Activated CD8-positive, alpha-beta memory T cell treated with anti-CD3 and anti-CD28 coated beads, Interleukin-2, amount 50 U/mL, for 4 hours (primary cell): ENCODE data around the gene CLPSL2.
"Not testable (repeated sequence)": the region's sequence is repeated elsewhere in the genome, so short reads cannot be mapped to it uniquely, and the experiment has no call there.

Source experiments
- DNase-seq: peaks from one replicate; pipeline ENCODE4 v3.0.0-alpha.2; 2020

The CLPSL2 gene, protein sequence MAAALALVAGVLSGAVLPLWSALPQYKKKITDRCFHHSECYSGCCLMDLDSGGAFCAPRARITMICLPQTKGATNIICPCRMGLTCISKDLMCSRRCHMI

GRCh38 chr6:35776364-35777215, at the start of gene CLPSL2:
Gene CLPSL2 (plus strand): TSS chr6:35776598. CDS start chr6:35776619, 21 bp downstream.
- no peak for DNase-seq

- DNase-seq, result no peak
Measured at GRCh38 chr6:35727231-35727934, 49.0 kb upstream of the CLPSL2 start.

- DNase-seq, result peak; percentile 82
Measured at GRCh38 chr6:35727935-35728682, 48.3 kb upstream of the CLPSL2 start.

DNA sequence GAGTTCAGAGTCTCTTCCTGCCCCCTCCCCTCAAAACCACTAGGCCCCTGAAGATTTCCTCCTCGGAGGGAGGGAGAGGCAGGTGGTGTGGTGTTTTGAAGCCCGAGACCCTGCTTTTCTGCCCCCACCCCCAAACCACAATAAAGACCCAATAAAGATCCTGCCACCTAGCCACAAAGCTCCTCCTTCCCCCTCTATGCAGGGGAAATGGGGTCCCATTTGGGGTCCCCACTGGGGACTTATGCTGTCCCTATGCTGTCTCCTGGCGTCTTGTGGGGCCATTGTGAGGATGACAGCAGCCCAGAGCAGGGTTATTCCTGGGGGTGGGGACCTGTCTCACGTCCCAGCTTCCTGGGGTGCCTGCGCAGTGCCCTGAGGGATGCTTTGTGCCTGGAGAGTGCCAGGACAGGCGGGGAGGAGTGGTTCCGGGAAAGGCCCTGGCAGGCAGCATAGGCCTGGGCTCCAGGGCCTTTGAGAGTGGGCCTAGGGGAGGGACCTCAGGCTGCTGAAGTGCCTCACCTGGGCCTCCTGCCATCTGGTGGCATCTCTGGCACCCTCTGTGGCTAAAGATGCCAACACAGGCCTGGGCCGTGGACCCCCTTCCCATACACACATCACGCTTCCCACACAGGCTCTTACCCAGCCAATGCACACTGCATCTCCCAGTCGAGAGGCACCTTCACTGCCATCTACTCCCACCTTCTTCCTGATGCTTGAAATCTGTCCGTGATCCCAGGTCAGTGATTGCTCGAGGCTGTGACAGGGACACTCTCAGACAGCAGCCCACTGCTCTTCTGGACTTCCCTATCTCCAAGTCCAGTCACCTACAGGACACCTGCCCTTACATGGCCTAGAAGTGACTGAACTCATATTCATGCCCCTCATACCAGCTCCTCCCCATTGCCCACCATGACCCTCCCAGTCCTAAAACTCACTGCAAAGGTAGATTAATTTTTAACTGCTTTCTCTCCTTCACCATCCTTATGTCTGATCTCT, 47.4 kb upstream of the CLPSL2 start:
- DNase-seq, result peak; percentile 40

- DNase-seq, result no peak
Measured at GRCh38 chr6:35729722-35730121, 46.7 kb upstream of the CLPSL2 start.

- no peak for DNase-seq
Measured at GRCh38 chr6:35730745-35731413, 45.5 kb upstream of the CLPSL2 start.

GRCh38 chr6:35731414-35731735, 45.0 kb upstream of the CLPSL2 start:
- peak; percentile 97 for DNase-seq

GRCh38 chr6:35731736-35732532, 44.5 kb upstream of the CLPSL2 start:
- DNase-seq, result peak; percentile 93

DNA sequence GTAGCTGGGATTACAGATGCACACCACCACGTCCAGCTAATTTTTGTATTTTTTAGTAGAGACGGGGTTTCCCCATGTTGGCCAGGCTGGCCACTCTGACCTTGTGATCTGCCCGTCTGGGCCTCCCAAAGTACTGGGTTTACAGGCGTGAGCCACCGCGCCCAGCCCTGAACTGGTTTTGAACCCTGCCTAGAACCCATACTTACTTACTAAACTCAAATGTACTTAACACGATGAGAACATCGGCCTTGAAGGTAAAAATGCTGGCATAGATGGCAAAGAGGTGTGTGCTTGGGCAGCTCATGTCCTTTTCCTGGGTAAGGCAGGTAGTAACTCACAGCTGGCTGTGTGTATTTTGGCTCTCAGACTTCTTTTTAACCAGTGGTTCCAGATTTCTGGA, 42.8 kb upstream of the CLPSL2 start:
- no peak for DNase-seq

GRCh38 chr6:35734319-35734718, 42.1 kb upstream of the CLPSL2 start:
- DNase-seq, result not testable (repeated sequence)

- DNase-seq, result no peak
Measured at GRCh38 chr6:35735452-35735851, 40.9 kb upstream of the CLPSL2 start.

- peak; percentile 87 for DNase-seq
Measured at GRCh38 chr6:35736253-35736894, 40.0 kb upstream of the CLPSL2 start.

DNA sequence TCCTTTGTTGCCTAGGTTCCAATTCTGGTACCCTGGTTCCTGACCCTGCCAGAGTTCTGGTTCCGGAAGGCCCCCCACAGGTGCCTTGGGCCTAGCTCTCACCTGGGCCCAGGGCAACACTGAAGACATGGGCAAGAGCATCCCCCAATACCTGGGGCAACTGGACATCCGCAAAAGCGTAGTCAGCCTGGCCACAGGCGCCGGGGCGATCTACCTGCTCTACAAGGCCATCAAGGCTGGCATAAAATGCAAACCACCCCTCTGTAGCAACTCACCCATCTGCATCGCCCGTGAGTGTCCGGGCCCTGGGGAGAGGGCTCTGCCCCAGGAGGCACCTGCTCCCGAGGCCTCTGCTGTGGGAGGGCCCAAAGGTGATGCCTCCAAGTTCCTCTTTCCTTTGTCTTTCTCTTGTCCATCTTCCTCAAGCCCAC, 39.4 kb upstream of the CLPSL2 start, which contains the start of gene ARMC12:
Gene ARMC12, plus strand, starts transcription at position 51 of the 431 bp plus-strand sequence. Its CDS starts 77 bp downstream, at position 128.
- DNase-seq, result no peak

- no peak for DNase-seq
Measured at GRCh38 chr6:35737413-35738211, 38.8 kb upstream of the CLPSL2 start.

DNA sequence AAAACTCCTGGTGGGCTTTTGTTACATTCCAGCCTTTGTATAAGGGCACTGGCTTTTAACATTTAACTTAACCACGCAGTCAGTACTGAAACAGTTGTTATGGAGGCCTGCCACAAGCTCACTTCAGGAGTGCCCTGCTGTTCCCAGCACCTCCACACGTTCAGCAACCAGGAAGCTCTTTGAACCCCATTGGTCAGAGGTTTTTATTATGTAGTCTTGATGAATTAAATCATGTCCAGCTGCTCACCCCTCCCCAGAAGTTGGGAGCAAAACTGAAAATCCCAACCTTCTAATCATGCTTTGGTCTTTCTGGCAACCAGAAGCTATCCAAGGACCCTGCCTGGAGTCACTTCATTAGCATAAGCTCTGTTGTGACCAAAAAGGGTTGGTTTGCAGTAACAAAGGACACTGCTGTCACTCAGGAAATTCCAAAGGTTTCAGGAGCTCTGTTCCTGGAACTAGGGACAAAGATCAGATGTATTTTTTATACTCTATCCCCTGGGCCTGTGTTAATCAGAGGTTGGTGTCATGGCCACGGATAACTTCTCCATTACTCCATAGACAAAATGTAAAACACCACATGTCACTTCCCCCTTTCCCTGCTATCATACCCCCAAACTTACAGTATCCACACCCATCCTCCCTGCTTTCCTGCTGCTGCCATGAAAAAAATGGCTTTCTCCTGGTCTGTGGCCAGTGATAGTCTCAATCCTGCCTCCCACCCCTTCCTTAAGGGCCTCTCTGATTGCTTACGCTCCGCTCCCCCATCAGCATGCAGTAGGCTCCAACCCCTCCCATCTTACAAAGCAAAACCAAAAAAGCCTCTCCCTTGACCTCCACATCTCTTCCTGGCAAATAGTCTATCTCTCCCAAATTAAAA, 36.5 kb upstream of the CLPSL2 start:
- DNase-seq, result no peak

GRCh38 chr6:35742842-35743241, 33.6 kb upstream of the CLPSL2 start:
- DNase-seq, result no peak

- no peak for DNase-seq
Measured at GRCh38 chr6:35745509-35745908, 30.9 kb upstream of the CLPSL2 start.

- DNase-seq, result no peak
Measured at GRCh38 chr6:35746516-35746915, 29.9 kb upstream of the CLPSL2 start.
